Right renal pelvis (tissue), 4 donors: ENCODE results near the gene IGSF8. TPM values are rescaled to one million over a fixed set of nuclear protein-coding genes. Genes with fewer than 3 reads are reported as not detected.
A peak's percentile ranks its signal among the peaks of the same experiment; 100 is the strongest.

Experiments used
- DNase-seq, 4 donors: peaks; one replicate each; pipeline ENCODE4 v3.0.0-alpha.2; 2013; ENCODE audit warnings: low read depth in 4 of 4, low spot score in 3 of 4, missing footprints in 1 of 4
- polyA plus RNA-seq, 4 donors: library from polyadenylated mRNA; unstranded; fragments of 120-200 nt; gene quantifications; one replicate each; pipeline ENCODE4 v1.2.1, GENCODE V29; 2013; ENCODE audit not compliant: insufficient read length in 4 of 4

IGSF8 gene
- polyA plus RNA-seq, 4 donors, result 30.0 to 42.3 (median 31.4) TPM

- DNase-seq, result no peak
Observed at GRCh38 chr1:160092366-160093068, 5.9 kb downstream of the IGSF8 start.

DNA sequence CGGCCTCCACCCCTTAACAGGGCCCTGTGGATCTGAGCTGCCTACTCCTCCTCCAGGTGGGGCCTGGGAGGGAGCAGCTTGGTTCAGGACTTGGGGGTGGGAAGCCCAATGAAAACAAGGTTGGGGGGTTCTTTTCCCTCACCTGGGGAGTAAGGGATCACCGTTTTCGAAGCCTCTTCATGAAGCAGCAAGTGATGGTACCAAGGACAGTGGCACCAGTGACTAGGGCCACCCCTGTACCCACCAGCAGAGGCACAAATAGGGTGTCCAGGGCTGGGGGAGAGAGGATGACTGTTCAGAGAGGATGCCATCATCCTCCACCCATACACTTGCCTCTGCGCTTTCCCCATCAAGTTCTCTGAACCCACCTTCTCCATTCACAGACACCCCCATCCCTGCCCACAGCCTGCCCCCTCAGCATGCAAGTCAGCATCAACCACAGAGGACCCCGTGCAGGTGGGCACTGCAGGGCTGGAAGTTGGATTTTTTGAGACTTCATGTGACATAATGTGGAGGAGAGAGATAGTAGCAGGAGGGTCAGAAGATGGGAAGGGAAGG is 6.7 kb downstream of the IGSF8 start:
- no peak for DNase-seq

GRCh38 chr1:160090760-160091159 is 7.7 kb downstream of the IGSF8 start:
- DNase-seq, result no peak

- DNase-seq, result no peak
Observed at GRCh38 chr1:160089883-160090282, 8.5 kb downstream of the IGSF8 start.

DNA sequence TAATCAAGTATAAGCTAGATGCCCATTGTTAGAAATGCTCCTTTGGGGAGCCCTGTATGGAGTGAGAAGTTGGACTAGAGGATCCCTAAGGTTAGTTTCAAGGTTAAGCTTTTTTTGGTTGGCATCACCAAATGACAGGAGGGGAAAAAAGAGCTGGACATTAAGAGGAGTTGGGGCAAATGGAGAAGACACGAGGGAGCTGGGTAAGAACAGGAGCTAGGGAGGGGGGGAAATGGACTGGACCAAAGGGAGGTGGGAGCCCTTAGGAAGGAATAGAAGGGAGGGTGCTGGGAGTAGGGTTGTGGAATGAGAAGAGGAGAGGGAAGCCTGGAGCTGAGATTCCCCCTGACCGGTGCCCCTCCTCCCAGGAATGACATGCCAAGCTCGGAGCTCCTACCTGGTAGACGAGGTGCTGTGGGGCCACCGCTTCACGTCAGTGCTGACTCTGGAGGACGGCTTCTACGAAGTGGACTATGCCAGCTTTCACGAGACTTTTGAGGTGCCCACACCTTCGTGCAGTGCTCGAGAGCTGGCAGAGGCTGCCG is 11.2 kb downstream of the IGSF8 start:
- DNase-seq, result no peak

DNA sequence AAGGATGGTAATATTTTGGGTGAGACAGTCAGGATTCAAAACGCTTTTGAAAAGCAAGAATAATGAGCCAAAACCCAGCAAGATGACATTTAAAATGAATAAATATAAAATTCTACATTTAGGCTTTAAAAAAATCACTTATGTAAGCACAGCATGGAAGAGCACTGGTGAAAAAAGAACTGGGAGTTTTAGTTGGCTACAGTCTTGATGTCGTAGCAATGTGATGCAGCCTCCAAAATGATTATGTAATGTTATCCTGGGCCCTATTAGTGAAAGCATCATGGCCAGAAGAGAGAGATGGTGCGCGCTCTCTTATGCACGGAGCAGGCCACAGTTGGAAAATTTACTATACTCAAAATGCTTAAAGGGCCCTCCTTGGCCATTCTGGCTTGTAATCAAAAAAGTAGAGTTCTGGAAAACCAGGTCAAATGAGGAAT is 11.9 kb downstream of the IGSF8 start:
- no peak for DNase-seq

GRCh38 chr1:160085686-160086455 is 12.5 kb downstream of the IGSF8 start:
- DNase-seq, result peak in 1 of 4 donors; percentile 44

- DNase-seq, result no peak
Observed at GRCh38 chr1:160084771-160085321, 13.6 kb downstream of the IGSF8 start.

GRCh38 chr1:160083968-160084770 is 14.2 kb downstream of the IGSF8 start:
- DNase-seq, result peak in 3 of 4 donors; percentile 54 to 73 (median 61)

DNA sequence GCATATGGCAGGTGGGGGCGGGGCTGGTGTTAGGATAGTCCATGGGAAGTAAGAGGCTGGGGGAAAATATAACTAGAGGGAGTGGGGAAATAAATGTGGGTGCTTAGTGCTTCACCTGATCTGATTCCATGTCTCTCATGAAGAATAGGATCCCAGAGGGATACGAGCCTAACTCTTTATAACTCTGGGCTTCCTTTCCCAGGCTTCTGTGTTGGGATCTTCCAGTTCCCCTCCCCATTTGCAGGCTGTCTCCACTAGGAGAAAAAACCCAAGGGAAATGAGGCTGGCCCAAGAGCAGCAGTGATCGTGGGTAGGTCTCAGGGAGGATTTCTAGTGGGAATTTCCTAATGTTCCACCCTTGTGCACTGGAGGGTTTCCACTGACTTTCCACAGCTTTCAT is 15.5 kb downstream of the IGSF8 start:
- DNase-seq, result no peak

- DNase-seq, result no peak
Observed at GRCh38 chr1:160082487-160082886, 15.9 kb downstream of the IGSF8 start.

- DNase-seq, result no peak
Observed at GRCh38 chr1:160081261-160081936, 17.0 kb downstream of the IGSF8 start, which contains the start of gene KCNJ9. TSS of gene KCNJ9 (plus strand) at chr1:160081538. CDS start at chr1:160084031, 2,493 bp downstream.

DNA sequence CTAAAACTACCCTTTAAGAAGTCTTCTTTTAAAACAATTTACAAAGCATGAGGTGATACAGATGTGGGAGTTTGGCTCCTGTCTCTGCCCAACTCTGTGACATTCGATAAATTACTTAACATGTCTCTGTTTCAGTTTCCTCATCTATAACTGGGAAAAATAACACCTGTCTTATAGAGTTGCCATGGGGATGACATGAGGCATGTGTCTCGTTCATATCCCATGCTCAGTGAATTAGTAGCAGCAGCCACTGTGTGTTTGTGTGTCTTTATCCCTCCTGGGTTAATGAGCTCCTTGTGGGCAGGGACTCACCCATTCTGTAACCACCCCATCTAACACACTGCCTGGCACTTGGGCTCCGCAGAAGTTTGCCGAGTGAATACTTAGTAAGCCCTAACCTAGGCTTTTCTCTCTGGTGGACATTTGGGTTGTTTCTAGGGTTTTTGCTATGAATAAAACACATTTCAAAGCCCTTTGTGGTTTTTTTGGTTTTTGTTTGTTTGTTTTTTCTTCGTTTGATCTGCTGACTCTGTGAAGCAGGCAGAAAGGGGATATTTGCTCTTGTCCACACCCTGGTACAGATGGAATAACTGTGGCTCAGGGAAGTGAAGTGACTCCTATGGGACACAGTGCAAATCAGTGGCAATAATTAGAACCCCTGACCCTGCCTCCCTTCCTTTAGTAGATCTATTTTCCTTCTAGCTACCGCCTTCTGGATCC is 17.9 kb downstream of the IGSF8 start:
- DNase-seq, result no peak

DNA sequence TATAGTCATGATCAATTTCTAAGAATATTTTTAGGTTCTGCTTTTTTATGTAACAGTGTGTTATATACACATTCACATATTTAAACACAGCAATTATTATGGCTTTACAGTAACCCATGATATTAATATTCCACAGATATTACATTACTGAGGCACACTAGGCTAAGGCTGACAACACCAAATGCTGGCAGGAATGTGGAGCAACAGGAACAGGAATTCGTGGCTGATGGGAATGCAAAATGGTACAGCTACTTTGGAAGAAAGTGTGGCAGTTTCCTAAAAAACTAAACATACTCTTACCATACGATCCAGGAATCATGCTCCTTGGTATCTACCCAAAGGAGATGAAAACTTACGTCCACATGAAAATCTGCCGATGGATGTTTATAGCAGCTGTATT is 19.0 kb downstream of the IGSF8 start:
- DNase-seq, result no peak

- no peak for DNase-seq
Observed at GRCh38 chr1:160078512-160079195, 19.8 kb downstream of the IGSF8 start.

DNA sequence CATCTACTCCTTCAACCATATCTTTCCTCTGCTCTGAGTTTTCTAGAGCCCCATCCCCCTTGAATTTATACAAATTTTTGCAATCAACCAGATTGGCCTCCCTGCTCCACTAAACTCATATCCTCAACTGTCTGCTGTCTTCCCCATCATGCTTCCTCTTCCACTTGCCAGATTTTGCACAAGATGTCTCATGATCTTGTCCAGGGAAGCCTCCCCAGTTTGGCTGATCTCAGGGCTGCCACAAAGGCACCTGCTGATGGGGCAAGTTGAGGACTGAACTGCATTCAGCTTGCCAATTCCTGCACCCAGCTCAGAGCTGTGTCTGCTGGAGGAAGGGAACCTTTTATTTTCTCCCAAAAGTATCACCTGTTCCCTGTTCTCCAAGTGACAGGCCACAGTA is 20.9 kb downstream of the IGSF8 start:
- no peak for DNase-seq

GRCh38 chr1:160076295-160076694 is 22.1 kb downstream of the IGSF8 start:
- no peak for DNase-seq

GRCh38 chr1:160075836-160076235 is 22.6 kb downstream of the IGSF8 start:
- no peak for DNase-seq
